ENCODE results near the gene BEND7. TPM values are rescaled to one million over a fixed set of nuclear protein-coding genes. Genes with fewer than 3 reads are reported as not detected.

The BEND7 gene
- total RNA-seq, 1 donor from 2014 or later: 21.1 TPM

DNA sequence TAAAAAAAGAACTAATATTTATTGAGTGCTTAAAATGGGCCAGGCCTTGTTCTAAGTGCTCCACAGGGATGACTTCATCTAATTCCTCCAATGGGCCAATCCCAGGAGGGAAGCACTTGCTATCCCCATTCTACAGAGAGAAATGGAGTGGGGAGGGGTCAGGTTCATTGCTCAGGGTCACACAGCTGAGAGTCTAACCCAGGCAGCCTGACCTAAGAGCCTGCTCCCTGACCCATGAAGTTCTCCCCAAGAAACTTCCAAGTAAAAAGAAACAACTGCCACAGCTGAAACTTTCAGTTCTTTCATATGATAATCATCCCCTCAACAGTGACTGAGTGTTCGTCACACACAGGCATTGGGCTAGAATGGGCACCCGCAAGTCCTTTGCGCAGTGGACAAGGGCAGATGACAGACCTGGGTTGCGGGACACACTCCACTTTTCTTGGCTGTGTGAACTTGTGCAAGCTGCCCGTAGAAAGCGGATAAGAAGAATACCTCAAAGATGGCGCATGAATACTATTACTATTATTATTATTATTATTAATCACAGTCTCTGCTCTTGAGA is 39.7 kb downstream of the BEND7 start:
- Histone ChIP-seq H3K9ac (ENCODE audit: low read length) (no peak overlapping the region), H3K27ac (ENCODE audit: low read depth, low read length) (no peak overlapping the region), H3K4me2 (ENCODE audit: low read length) (no peak overlapping the region), H3K4me3 (ENCODE audit: insufficient read depth, low read depth, low read length) (no peak overlapping the region), H3K36me3 (ENCODE audit: insufficient read depth, low read length) (peaks cover 3% of the 10 kb centered on the region), H3K27me3 (ENCODE audit: insufficient read depth, low read length) (no peaks in the 10 kb centered on the region), H3K9me3 (ENCODE audit: insufficient read depth, low read depth, low read length) (no peaks in the 10 kb centered on the region), H3K79me2 (ENCODE audit: insufficient read depth, low read length) (no peaks in the 10 kb centered on the region), H4K20me1 (ENCODE audit: insufficient read depth, low read length) (no peaks in the 10 kb centered on the region), H3K4me1 (ENCODE audit: insufficient read depth, low read length) (no peaks in the 10 kb centered on the region), H2AFZ (ENCODE audit: low read depth, low read length) (no peak overlapping the region)
- TF ChIP-seq EZH2 (IDR thresholded peaks at IDR 0.05; ENCODE audit: insufficient read depth, low read length): no peak
- TF ChIP-seq CTCF (IDR thresholded peaks at IDR 0.05; ENCODE audit: insufficient read depth, low read depth, low read length): no peak
- Mint-ChIP-seq H3K9me3 (ENCODE audit: unreplicated experiment) (no peaks in the 10 kb centered on the region), H3K27ac (ENCODE audit: unreplicated experiment) (no peak overlapping the region), H3K4me3 (ENCODE audit: unreplicated experiment) (no peak overlapping the region), H3K27me3 (ENCODE audit: low read depth, unreplicated experiment) (no peaks in the 10 kb centered on the region), H3K36me3 (ENCODE audit: low read depth, unreplicated experiment) (peaks cover 8% of the 10 kb centered on the region), H3K4me1 (ENCODE audit: low read depth, unreplicated experiment) (no peaks in the 10 kb centered on the region)
- FAIRE-seq: no peak
- DNase-seq (ENCODE audit: low read depth): no peak

DNA sequence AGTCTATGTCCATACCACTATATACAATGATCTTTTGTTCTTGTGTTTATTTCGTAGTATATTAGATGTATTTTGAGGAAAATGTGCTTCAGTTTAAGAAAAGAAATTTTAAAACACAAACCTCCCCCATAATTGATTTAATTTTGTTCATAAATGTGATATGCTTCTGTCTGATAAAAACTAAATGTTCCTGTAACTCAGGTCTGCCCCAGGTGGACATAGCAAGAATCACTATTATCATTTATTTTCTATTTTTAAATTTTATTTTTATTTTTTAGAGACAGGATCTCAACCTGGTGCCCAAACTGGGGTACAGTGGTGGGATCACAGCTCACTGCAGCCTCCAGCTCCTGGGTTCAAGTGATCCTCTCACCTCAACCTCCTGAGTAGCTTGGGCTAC is 43.2 kb downstream of the BEND7 start:
- Histone ChIP-seq H3K4me3 (ENCODE audit: insufficient read depth, low read depth, low read length) (no peak overlapping the region), H4K20me1 (ENCODE audit: insufficient read depth, low read length) (no peaks in the 10 kb centered on the region), H3K9me3 (ENCODE audit: insufficient read depth, low read depth, low read length) (no peaks in the 10 kb centered on the region), H3K4me2 (ENCODE audit: low read length) (no peak overlapping the region), H3K4me1 (ENCODE audit: insufficient read depth, low read length) (no peaks in the 10 kb centered on the region), H2AFZ (ENCODE audit: low read depth, low read length) (no peak overlapping the region), H3K36me3 (ENCODE audit: insufficient read depth, low read length) (peaks cover 3% of the 10 kb centered on the region), H3K79me2 (ENCODE audit: insufficient read depth, low read length) (no peaks in the 10 kb centered on the region), H3K9ac (ENCODE audit: low read length) (no peak overlapping the region), H3K27me3 (ENCODE audit: insufficient read depth, low read length) (no peaks in the 10 kb centered on the region), H3K27ac (ENCODE audit: low read depth, low read length) (no peak overlapping the region)
- H3K27me3 Mint-ChIP-seq (ENCODE audit: low read depth, unreplicated experiment): no peaks in the 10 kb centered on the region
- H3K4me1 Mint-ChIP-seq (ENCODE audit: low read depth, unreplicated experiment): no peaks in the 10 kb centered on the region
- DNase-seq (ENCODE audit: low read depth): no peak
- FAIRE-seq: no peak
- TF ChIP-seq CTCF (IDR thresholded peaks at IDR 0.05; ENCODE audit: insufficient read depth, low read depth, low read length): peak; percentile 34
- no peak for TF ChIP-seq EZH2 (IDR thresholded peaks at IDR 0.05; ENCODE audit: insufficient read depth, low read length)
- no peak overlapping the region for H3K4me3 Mint-ChIP-seq (ENCODE audit: unreplicated experiment)
- H3K27ac Mint-ChIP-seq (ENCODE audit: unreplicated experiment): no peak overlapping the region
- H3K36me3 Mint-ChIP-seq (ENCODE audit: low read depth, unreplicated experiment): peaks cover 5% of the 10 kb centered on the region
- H3K9me3 Mint-ChIP-seq (ENCODE audit: unreplicated experiment): no peaks in the 10 kb centered on the region

GRCh38 chr10:13483951-13484350 is 44.9 kb downstream of the BEND7 start:
- Histone ChIP-seq H3K9me3 (ENCODE audit: insufficient read depth, low read depth, low read length) (no peaks in the 10 kb centered on the region), H3K27ac (ENCODE audit: low read depth, low read length) (no peak overlapping the region), H3K36me3 (ENCODE audit: insufficient read depth, low read length) (no peaks in the 10 kb centered on the region), H3K9ac (ENCODE audit: low read length) (no peak overlapping the region), H3K4me2 (ENCODE audit: low read length) (no peak overlapping the region), H3K4me1 (ENCODE audit: insufficient read depth, low read length) (no peaks in the 10 kb centered on the region), H4K20me1 (ENCODE audit: insufficient read depth, low read length) (no peaks in the 10 kb centered on the region), H2AFZ (ENCODE audit: low read depth, low read length) (no peak overlapping the region), H3K79me2 (ENCODE audit: insufficient read depth, low read length) (no peaks in the 10 kb centered on the region), H3K27me3 (ENCODE audit: insufficient read depth, low read length) (no peaks in the 10 kb centered on the region), H3K4me3 (ENCODE audit: insufficient read depth, low read depth, low read length) (no peak overlapping the region)
- H3K4me1 Mint-ChIP-seq (ENCODE audit: low read depth, unreplicated experiment): no peaks in the 10 kb centered on the region
- H3K27me3 Mint-ChIP-seq (ENCODE audit: low read depth, unreplicated experiment): no peaks in the 10 kb centered on the region
- no peak for TF ChIP-seq EZH2 (IDR thresholded peaks at IDR 0.05; ENCODE audit: insufficient read depth, low read length)
- no peak for TF ChIP-seq CTCF (IDR thresholded peaks at IDR 0.05; ENCODE audit: insufficient read depth, low read depth, low read length)
- DNase-seq (ENCODE audit: low read depth): no peak
- H3K36me3 Mint-ChIP-seq (ENCODE audit: low read depth, unreplicated experiment): peaks cover 2% of the 10 kb centered on the region
- no peak overlapping the region for H3K4me3 Mint-ChIP-seq (ENCODE audit: unreplicated experiment)
- H3K9me3 Mint-ChIP-seq (ENCODE audit: unreplicated experiment): no peaks in the 10 kb centered on the region
- no peak overlapping the region for H3K27ac Mint-ChIP-seq (ENCODE audit: unreplicated experiment)
- no peak for FAIRE-seq

All from astrocyte (in vitro differentiated cells and primary cell).